ENCODE data around the gene PANX3. TPM values are rescaled to one million over a fixed set of nuclear protein-coding genes. Genes with fewer than 3 reads are reported as not detected.

PANX3 gene
- total and polyA plus RNA-seq, 2 of the 13 experiments (the other 11 are each of a cell fraction or from before 2014, with no cell fraction given): not detected

- in situ Hi-C loops (cut with HindIII; ENCODE audit: extremely low pct_ligation_motif_present, low pct_unique_long_range_greater_than_20kb): no loop called here
- H3K4me2 ChIP-seq (ENCODE audit: low read depth, low read length): no peak overlapping the region
- CTCF ChIA-PET (ENCODE audit: low intra/inter-chr PET ratio, low total read pairs): no interaction called here
- no peaks in the 10 kb centered on the region for H3K9me3 ChIP-seq (ENCODE audit: low read length)
- FAIRE-seq: no peak
- peaks cover 15 to 40% of the 10 kb centered on the region in 2 experiments for H3K36me3 ChIP-seq (replicated peaks in 1 of 2; ENCODE audit: control insufficient read depth in 1 of 2, insufficient read depth in 2 of 2, low read length in 2 of 2)
- no peak overlapping the region for H3K9ac ChIP-seq (ENCODE audit: insufficient read depth, low read depth, low read length)
- H3K27ac ChIP-seq (ENCODE audit: extremely low read length, insufficient read depth, low read length): no peak overlapping the region
- no peak overlapping the region for H2AFZ ChIP-seq (ENCODE audit: low read length)
- H3K27me3 ChIP-seq (ENCODE audit: control insufficient read depth in 1 of 2, insufficient read depth in 2 of 2, low read length in 2 of 2): no peaks in the 10 kb centered on the region; a peak in 1 of 5 replicates
- ATAC-seq: no peak
- no peak overlapping the region for H3K4me3 ChIP-seq (replicated peaks in 1 of 3; ENCODE audit: insufficient read depth in 1 of 3, low read depth in 2 of 3, low read length in 3 of 3)
- H4K20me1 ChIP-seq (ENCODE audit: insufficient read depth, low read length): peaks cover 3% of the 10 kb centered on the region; the same call in 1 of the 2 replicates
- intact Hi-C loops (cut with micrococcal nuclease; ENCODE audit: unreplicated experiment): no loop called here
- TF ChIP-seq NPAS2 (CRISPR knock-in tag; IDR thresholded peaks at IDR 0.05; ENCODE audit: borderline replicate concordance): no peak
- no peak for TF ChIP-seq NR2F6 (IDR thresholded peaks at IDR 0.05)
- no peak for TF ChIP-seq NR2F6 (CRISPR knock-in tag; IDR thresholded peaks at IDR 0.05)
- TF ChIP-seq PBX2 (CRISPR knock-in tag; IDR thresholded peaks at IDR 0.05): no peak
- no peak for TF ChIP-seq PAXIP1 (CRISPR knock-in tag; conservative IDR thresholded peaks at IDR 0.05)
- TF ChIP-seq ZNF772 (CRISPR knock-in tag; IDR thresholded peaks at IDR 0.05): no peak
- TF ChIP-seq ZSCAN20 (CRISPR knock-in tag; IDR thresholded peaks at IDR 0.05; ENCODE audit: borderline replicate concordance): no peak
- no peak for TF ChIP-seq ARID5B (CRISPR knock-in tag; IDR thresholded peaks at IDR 0.05)
- TF ChIP-seq CBFB (CRISPR knock-in tag; IDR thresholded peaks at IDR 0.05): no peak
- no peak for TF ChIP-seq ZNF782 (CRISPR knock-in tag; IDR thresholded peaks at IDR 0.05; ENCODE audit: borderline replicate concordance)
- TF ChIP-seq ZNF552 (CRISPR knock-in tag; IDR thresholded peaks at IDR 0.05; ENCODE audit: borderline replicate concordance): no peak
- TF ChIP-seq ZNF709 (CRISPR knock-in tag; IDR thresholded peaks at IDR 0.05): no peak
- peaks cover 25% of the 10 kb centered on the region for H3K4me1 ChIP-seq (ENCODE audit: insufficient read depth, low read length)
- H3K79me2 ChIP-seq (ENCODE audit: insufficient read depth, low read length): peaks cover 21% of the 10 kb centered on the region
- 99% methylated on average over 3 of the region's 3 CpGs for WGBS (ENCODE audit: low lambda C conversion rate)
- no TSS peak for BruUV-seq (replicated peaks)
- DNase-seq (ENCODE audit: low spot score): no peak
- POLR2A ChIA-PET: no interaction called here
These were observed 14.4 kb downstream of the PANX3 start for GRCh38 chr11:124625504-124626168.
